GM12878 (cell line): ENCODE data around the gene CAPN9. TPM values are rescaled to one million over a fixed set of nuclear protein-coding genes. Genes with fewer than 3 reads are reported as not detected.

Experiments used
- ATAC-seq: fragments of 200-7000 bp; cut with Tn5 transposase; 3 replicates; pipeline ENCODE4 v1.9.1; 2020; ENCODE audit warnings: mild to moderate bottlenecking, moderate library complexity
- BruUV-seq: library from RNA; stranded (reverse); fragments of 400-500 nt; replicated peaks from 2 replicates; lab custom pipeline; 2021; lab: Mats Ljungman, UMichigan
- CTCF ChIA-PET: fragments of 300-600 bp; sonication (Branson Sonifier 250); formaldehyde crosslinking; extraction: SDS; loops from one replicate; lab custom pipeline; 2021; ENCODE audit warnings: inconsistent platforms; lab: Yijun Ruan, JAX
- POLR2A ChIA-PET: fragments of 350-600 bp; formaldehyde crosslinking; extraction: SDS; loops from one replicate; lab custom pipeline; 2021; ENCODE audit warnings: inconsistent platforms; lab: Charles Lee
- RAD21 ChIA-PET: fragments of 300-600 bp; sonication (Branson Sonifier 250); formaldehyde crosslinking; loops from one replicate; lab custom pipeline; 2023; ENCODE audit warnings: antibody characterized with exemption; ENCODE audit not compliant: unreplicated experiment; lab: Charles Lee
- SMC1A ChIA-PET: fragments of 300-600 bp; sonication (Branson Sonifier 250); formaldehyde crosslinking; loops from one replicate; lab custom pipeline; 2023; ENCODE audit not compliant: unreplicated experiment, uncharacterized antibody; lab: Charles Lee
- DNase-seq: peaks from one replicate; pipeline ENCODE4 v3.0.0-alpha.2; 2011; ENCODE audit warnings: low read depth, low spot score
- FAIRE-seq: peaks from 3 replicates; lab custom pipeline; 2011; peaks lifted over from hg19 to GRCh38; lab: Jason Lieb, UNC
- H2AFZ ChIP-seq: 2 replicates; pipeline ENCODE4 v1.6.0; 2011; ENCODE audit warnings: low read depth, low read length, control low read depth; ENCODE audit not compliant: control insufficient read depth
- H3K27ac ChIP-seq: 2 replicates; pipeline ENCODE4 v1.5.1; 2011; ENCODE audit warnings: control low read depth; ENCODE audit not compliant: control insufficient read depth, insufficient read depth
- H3K27me3 ChIP-seq, 2 experiments: replicated peaks in 1 of 2; 2 replicates each; pipeline versions ENCODE4 v1.6.0 to v1.6.1; 2011; ENCODE audit warnings: low read length in 1 of 2; ENCODE audit not compliant: control insufficient read depth in 2 of 2, insufficient read depth in 2 of 2
- H3K36me3 ChIP-seq, 2 experiments: 2 replicates each; pipeline ENCODE4 v1.5.1; 2011; ENCODE audit warnings: low read length in 1 of 2; ENCODE audit not compliant: control insufficient read depth in 2 of 2, insufficient read depth in 2 of 2
- H3K4me1 ChIP-seq: 2 replicates; pipeline ENCODE4 v1.6.1; 2011; ENCODE audit warnings: mild to moderate bottlenecking, low read length, moderate library complexity, mixed read lengths; ENCODE audit not compliant: control insufficient read depth, insufficient read depth
- H3K4me2 ChIP-seq: 2 replicates; pipeline ENCODE4 v1.6.0; 2011; ENCODE audit warnings: control low read depth; ENCODE audit not compliant: control insufficient read depth, insufficient read depth
- H3K4me3 ChIP-seq: fragments of 200-600 bp; sonication (generic); 2 replicates; pipeline ENCODE4 v1.5.1; 2016
- H3K79me2 ChIP-seq: 2 replicates; pipeline ENCODE4 v1.6.0; 2011; ENCODE audit warnings: low read length; ENCODE audit not compliant: control insufficient read depth, insufficient read depth
- H3K9ac ChIP-seq: 2 replicates; pipeline ENCODE4 v1.8.0; 2011; ENCODE audit warnings: low read length, control low read depth, mixed read lengths; ENCODE audit not compliant: control insufficient read depth, insufficient read depth
- H3K9me3 ChIP-seq: replicated peaks from 3 replicates; pipeline ENCODE4 v1.5.1; 2011; ENCODE audit warnings: mild to moderate bottlenecking, low read length; ENCODE audit not compliant: control insufficient read depth, insufficient read depth
- H4K20me1 ChIP-seq: 2 replicates; pipeline ENCODE4 v1.6.0; 2011; ENCODE audit not compliant: control insufficient read depth, insufficient read depth
- ATF7 ChIP-seq: fragments of 450-650 bp; IDR thresholded peaks from 2 replicates; pipeline ENCODE4 v1.6.1; 2016; ENCODE audit warnings: low read depth, mild to moderate bottlenecking
- CBFB ChIP-seq: IDR thresholded peaks from 2 replicates; pipeline ENCODE4 v1.6.1; 2016; ENCODE audit warnings: antibody characterized with exemption, low read depth
- CEBPB ChIP-seq, 2 experiments: fragments of 150-350 bp in 1 of 2; IDR thresholded peaks; 2 replicates each; pipeline ENCODE4 v1.6.1; 2012 to 2014; ENCODE audit warnings: low read depth in 2 of 2, low read length in 2 of 2, borderline replicate concordance in 1 of 2, inconsistent platforms in 1 of 2
- E2F4 ChIP-seq: IDR thresholded peaks from 2 replicates; pipeline ENCODE4 v1.6.1; 2012; ENCODE audit warnings: low read depth, low read length, improper control_type of control experiment
- IRF5 ChIP-seq: fragments of 450-650 bp; IDR thresholded peaks from 2 replicates; pipeline ENCODE4 v1.6.1; 2017; ENCODE audit warnings: borderline replicate concordance
- MYC ChIP-seq: IDR thresholded peaks from 2 replicates; pipeline ENCODE4 v1.6.1; 2011; ENCODE audit warnings: mild to moderate bottlenecking, low read length, moderate library complexity, inconsistent platforms; ENCODE audit not compliant: insufficient read depth, insufficient replicate concordance, insufficient read length, severe bottlenecking
- NFYA ChIP-seq: IDR thresholded peaks from 2 replicates; pipeline ENCODE4 v1.6.1; 2011; ENCODE audit warnings: low read depth, mild to moderate bottlenecking, low read length, improper control_type of control experiment, borderline replicate concordance
- PAX5 ChIP-seq: IDR thresholded peaks from 2 replicates; pipeline ENCODE4 v1.6.1; 2011; ENCODE audit warnings: low read depth, low read length, borderline replicate concordance
- RBBP5 ChIP-seq: fragments of 200-600 bp; sonication (generic); conservative IDR thresholded peaks from 2 replicates; pipeline ENCODE4 v1.6.1; 2016
- SREBF2 ChIP-seq: IDR thresholded peaks from 2 replicates; pipeline ENCODE4 v1.6.1; 2012; ENCODE audit warnings: mild to moderate bottlenecking, low read length
- ZNF274 ChIP-seq: IDR thresholded peaks from one replicate; pipeline ENCODE4 v1.8.0; 2011; ENCODE audit not compliant: insufficient read length, insufficient read depth
- ZNF592 ChIP-seq: fragments of 450-650 bp; IDR thresholded peaks from 2 replicates; pipeline ENCODE4 v1.6.1; 2017; ENCODE audit warnings: mild to moderate bottlenecking, moderate library complexity
- ZNF687 ChIP-seq: fragments of 450-650 bp; IDR thresholded peaks from 2 replicates; pipeline ENCODE4 v1.6.1; 2017; ENCODE audit warnings: mild to moderate bottlenecking, moderate library complexity
- WGBS: methylation state at CpG from one replicate; pipeline ENCODE4 v1.1.6; 2016; ENCODE audit warnings: low lambda C conversion rate; ENCODE audit not compliant: insufficient replicate concordance, insufficient coverage; ENCODE audit errors: missing lambda C conversion rate; 5-methylcytosine and 5-hydroxymethylcytosine counted together
- in situ Hi-C: fragments of 300-500 bp; cut with MboI; formaldehyde crosslinking; loops from 9 replicates; pipeline ENCODE4 v1.14.3; 2018; ENCODE audit warnings: mixed read lengths
- intact Hi-C: fragments of 100-400 bp; cut with micrococcal nuclease; formaldehyde crosslinking; loops from one replicate; pipeline ENCODE4 v1.14.2; 2022; ENCODE audit not compliant: unreplicated experiment
- polyA plus RNA-seq, 11 experiments: library from polyadenylated mRNA; depleted of rRNA in 4 of 11; unstranded in 6 of 11; stranded (reverse) in 5 of 11; fragments of >200 nt; fragmentation: Nextera tagmentation in 4 of 11; fragmentation: Illumina TruSeq in 1 of 11; extraction: Ambion mirVana in 4 of 11; extraction: Trizol in 1 of 11; gene quantifications; 1 replicate in 1 of 11; 2 replicates in 10 of 11; pipeline versions ENCODE4 v1.2.1 to v1.2.3, GENCODE V29; 2011 to 2016; ENCODE audit warnings: inconsistent platforms in 2 of 11, missing spikeins in 2 of 11, low read depth in 1 of 11
- total RNA-seq, 4 experiments: library from RNA; depleted of rRNA in 3 of 4; stranded (reverse); fragments of >200 nt in 3 of 4; fragmentation: Illumina TruSeq in 1 of 4; extraction: Trizol in 1 of 4; gene quantifications; 2 replicates each; pipeline versions ENCODE4 v1.2.1 to v1.2.3, GENCODE V29; 2013 to 2021

CAPN9 gene
- total and polyA plus RNA-seq, 10 of the 15 experiments (the other 5 are each of a cell fraction or from before 2014, with no cell fraction given) = not detected

GRCh38 chr1:230797376-230797920 lies 50.3 kb downstream of the CAPN9 start:
- CTCF ChIA-PET = interaction anchor here (0.9 to 1.6 kb wide), 2 partner anchors 10 to 64 kb away, joined by 3 to 5 read pairs; no protein-coding TSS in a partner anchor
- no peak overlapping the region for H3K27ac ChIP-seq
- ATAC-seq (no peak), DNase-seq (no peak), FAIRE-seq (no peak)
- H2AFZ ChIP-seq = no peak overlapping the region
- no peak overlapping the region for H3K9ac ChIP-seq
- intact Hi-C loops (loop anchor here (10.0 kb wide), 1 partner anchor 297 kb away; no protein-coding TSS in a partner anchor), in situ Hi-C loops (no loop called here)
- H3K9me3 ChIP-seq = no peaks in the 10 kb centered on the region
- POLR2A ChIA-PET = no interaction called here
- H4K20me1 ChIP-seq = no peaks in the 10 kb centered on the region
- no peaks in the 10 kb centered on the region for H3K36me3 ChIP-seq
- no peak overlapping the region for H3K4me3 ChIP-seq
- no peaks in the 10 kb centered on the region for H3K4me1 ChIP-seq
- no peaks in the 10 kb centered on the region for H3K79me2 ChIP-seq
- SMC1A ChIA-PET = interaction anchor here (1.7 kb wide), 1 partner anchor 15 kb away, joined by 3 read pairs; no protein-coding TSS in a partner anchor
- RAD21 ChIA-PET = no interaction called here
- WGBS = 45% methylated on average over 13 of the region's 13 CpGs
- BruUV-seq = no TSS peak
- no peak for TF ChIP-seq SREBF2
- no peak for TF ChIP-seq ZNF274
- TF ChIP-seq ZNF687 = no peak
- TF ChIP-seq MYC = no peak
- no peak for TF ChIP-seq E2F4
- TF ChIP-seq ATF7 = no peak
- no peak for TF ChIP-seq CBFB
- TF ChIP-seq ZNF592 = no peak
- no peak for TF ChIP-seq PAX5
- TF ChIP-seq NFYA = no peak
- TF ChIP-seq IRF5 = no peak
- no peak for TF ChIP-seq RBBP5
- TF ChIP-seq CEBPB (IDR thresholded peaks at IDR 0.05; ENCODE audit: borderline replicate concordance in 1 of 2, low read depth in 2 of 2, low read length in 2 of 2) = no peak
- H3K27me3 ChIP-seq = no peaks in the 10 kb centered on the region; a peak in 1 of 4 replicates
- no peak overlapping the region for H3K4me2 ChIP-seq
